HFFc6 (cell line): ENCODE measurements around the gene GRIP1. TPM values are rescaled to one million over a fixed set of nuclear protein-coding genes. Genes with fewer than 3 reads are reported as not detected.
A peak's percentile ranks its signal among the peaks of the same experiment; 100 is the strongest.
"Not testable (repeated sequence)": the region's sequence is repeated elsewhere in the genome, so short reads cannot be mapped to it uniquely, and the experiment has no call there.

ENCODE experiments used
- DNase-seq: peaks from one replicate; pipeline ENCODE4 v3.0.0-alpha.2; 2018
- H3K27ac Mint-ChIP-seq: 2 replicates; pipeline ENCODE4 v1.8.0; 2020; ENCODE audit warnings: mild to moderate bottlenecking, mixed read lengths
- H3K27me3 Mint-ChIP-seq: 2 replicates; pipeline ENCODE4 v1.8.0; 2021; ENCODE audit warnings: mild to moderate bottlenecking, moderate library complexity, mixed read lengths; ENCODE audit not compliant: insufficient read depth
- H3K36me3 Mint-ChIP-seq: 2 replicates; pipeline ENCODE4 v1.8.0; 2021; ENCODE audit warnings: low read depth, mixed read lengths
- H3K4me1 Mint-ChIP-seq: 2 replicates; pipeline ENCODE4 v1.8.0; 2020; ENCODE audit warnings: low read depth, mixed read lengths
- H3K4me3 Mint-ChIP-seq: 2 replicates; pipeline ENCODE4 v1.8.0; 2020; ENCODE audit warnings: mild to moderate bottlenecking, moderate library complexity, mixed read lengths
- H3K9me3 Mint-ChIP-seq: 2 replicates; pipeline ENCODE4 v1.8.0; 2020; ENCODE audit warnings: mild to moderate bottlenecking, mixed read lengths
- total RNA-seq, 6 experiments: library from RNA; stranded (reverse); fragmentation: NEBNext Ultra II Directional; extraction: Animal tissue kit (Norgen Biotek cat#: 25700); gene quantifications; 2 replicates in 1 of 6; 3 replicates in 5 of 6; pipeline ENCODE4 v1.2.3, GENCODE V29; 2021
- TF ChIP-seq, protein P1 (sequence below): fragments of 200-600 bp; sonication (generic); IDR thresholded peaks from 2 replicates; pipeline ENCODE4 v1.5.0; 2021; ENCODE audit warnings: antibody characterized with exemption, mild to moderate bottlenecking

The GRIP1 gene
- total RNA-seq, 6 experiments from 2014 or later = 0.31 to 0.60 TPM; not detected in 4

DNA sequence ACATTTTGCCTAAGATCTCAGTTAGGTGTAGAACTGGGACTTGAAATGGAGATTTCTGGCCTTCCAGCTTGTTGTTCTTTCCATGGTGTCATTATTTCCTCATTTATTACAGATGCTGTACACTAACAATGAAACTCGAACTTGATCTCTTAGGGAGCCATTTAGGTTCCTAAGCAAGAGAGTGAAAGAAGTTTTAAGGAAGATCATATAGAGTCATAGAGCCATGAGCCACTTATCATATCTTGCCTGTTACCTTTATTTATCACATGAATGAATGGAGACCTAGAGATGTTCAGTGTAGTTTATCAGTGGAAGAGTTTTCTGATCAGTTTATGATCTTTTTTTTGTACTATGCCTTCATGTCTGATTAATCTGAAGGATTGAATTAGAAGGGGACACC is 366.7 kb downstream of the GRIP1 start:
- Mint-ChIP-seq H3K4me1 (no peaks in the 10 kb centered on the region), H3K27me3 (no peaks in the 10 kb centered on the region), H3K9me3 (no peaks in the 10 kb centered on the region), H3K36me3 (peaks cover 6% of the 10 kb centered on the region), H3K4me3 (no peak overlapping the region), H3K27ac (no peak overlapping the region)
- no peak for DNase-seq
- TF ChIP-seq, protein P1, sequence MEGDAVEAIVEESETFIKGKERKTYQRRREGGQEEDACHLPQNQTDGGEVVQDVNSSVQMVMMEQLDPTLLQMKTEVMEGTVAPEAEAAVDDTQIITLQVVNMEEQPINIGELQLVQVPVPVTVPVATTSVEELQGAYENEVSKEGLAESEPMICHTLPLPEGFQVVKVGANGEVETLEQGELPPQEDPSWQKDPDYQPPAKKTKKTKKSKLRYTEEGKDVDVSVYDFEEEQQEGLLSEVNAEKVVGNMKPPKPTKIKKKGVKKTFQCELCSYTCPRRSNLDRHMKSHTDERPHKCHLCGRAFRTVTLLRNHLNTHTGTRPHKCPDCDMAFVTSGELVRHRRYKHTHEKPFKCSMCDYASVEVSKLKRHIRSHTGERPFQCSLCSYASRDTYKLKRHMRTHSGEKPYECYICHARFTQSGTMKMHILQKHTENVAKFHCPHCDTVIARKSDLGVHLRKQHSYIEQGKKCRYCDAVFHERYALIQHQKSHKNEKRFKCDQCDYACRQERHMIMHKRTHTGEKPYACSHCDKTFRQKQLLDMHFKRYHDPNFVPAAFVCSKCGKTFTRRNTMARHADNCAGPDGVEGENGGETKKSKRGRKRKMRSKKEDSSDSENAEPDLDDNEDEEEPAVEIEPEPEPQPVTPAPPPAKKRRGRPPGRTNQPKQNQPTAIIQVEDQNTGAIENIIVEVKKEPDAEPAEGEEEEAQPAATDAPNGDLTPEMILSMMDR = no peak

DNA sequence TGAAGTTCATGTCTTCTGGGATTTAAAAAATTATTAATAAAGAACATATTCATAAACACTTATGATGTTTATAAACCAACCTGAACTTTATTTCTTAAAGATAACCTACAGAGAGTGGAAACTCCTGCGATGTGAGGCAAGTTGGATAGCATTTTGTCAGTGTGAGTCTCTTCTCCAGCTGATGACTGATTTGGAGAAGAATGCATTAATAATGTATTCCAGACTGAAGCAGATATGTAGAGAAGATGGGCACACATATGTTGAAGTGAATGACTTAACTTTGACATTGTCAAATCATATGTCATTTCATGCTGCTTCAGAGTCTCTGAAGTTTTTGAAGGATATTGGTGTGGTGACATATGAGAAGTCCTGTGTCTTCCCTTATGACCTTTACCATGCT is 369.3 kb downstream of the GRIP1 start:
- Mint-ChIP-seq H3K27me3 (no peaks in the 10 kb centered on the region), H3K36me3 (peaks cover 6% of the 10 kb centered on the region), H3K4me3 (no peak overlapping the region), H3K9me3 (no peaks in the 10 kb centered on the region), H3K27ac (no peak overlapping the region), H3K4me1 (peaks cover 3% of the 10 kb centered on the region)
- no peak for DNase-seq
- TF ChIP-seq, protein P1 = no peak

DNA sequence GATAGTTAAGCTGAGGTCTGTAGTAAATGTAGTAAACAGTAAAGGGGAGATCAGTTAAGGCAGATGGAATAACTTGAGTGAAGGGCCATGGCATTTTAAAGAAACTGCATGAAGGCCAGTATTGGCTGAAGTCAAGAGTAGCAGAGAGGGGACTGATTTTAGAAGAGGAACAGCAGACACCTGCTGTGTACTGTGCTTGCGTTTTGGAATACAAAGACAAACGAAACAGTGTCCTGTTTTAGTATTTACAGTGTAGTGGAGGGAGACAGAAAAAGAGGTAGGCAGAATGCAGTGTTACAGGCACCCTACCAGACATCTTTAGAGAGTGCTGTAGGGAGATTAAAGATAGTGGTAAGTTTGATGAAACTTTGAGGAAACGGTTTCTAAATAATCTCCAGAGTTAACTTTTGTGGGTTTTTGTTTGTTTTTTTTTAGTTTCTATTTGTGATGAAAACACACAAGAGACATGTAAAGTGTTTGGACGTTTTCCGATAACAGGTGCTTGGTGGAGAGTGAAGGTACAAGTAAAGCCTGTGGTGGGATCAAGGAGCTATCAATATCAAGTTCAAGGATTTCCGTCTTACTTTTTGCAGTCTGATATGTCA is 374.5 kb downstream of the GRIP1 start:
- Mint-ChIP-seq H3K9me3 (no peaks in the 10 kb centered on the region), H3K27me3 (peaks cover 5% of the 10 kb centered on the region), H3K36me3 (no peaks in the 10 kb centered on the region), H3K4me3 (no peak overlapping the region), H3K27ac (no peak overlapping the region), H3K4me1 (peaks cover 42% of the 10 kb centered on the region)
- no peak for DNase-seq
- TF ChIP-seq, protein P1 = no peak

DNA sequence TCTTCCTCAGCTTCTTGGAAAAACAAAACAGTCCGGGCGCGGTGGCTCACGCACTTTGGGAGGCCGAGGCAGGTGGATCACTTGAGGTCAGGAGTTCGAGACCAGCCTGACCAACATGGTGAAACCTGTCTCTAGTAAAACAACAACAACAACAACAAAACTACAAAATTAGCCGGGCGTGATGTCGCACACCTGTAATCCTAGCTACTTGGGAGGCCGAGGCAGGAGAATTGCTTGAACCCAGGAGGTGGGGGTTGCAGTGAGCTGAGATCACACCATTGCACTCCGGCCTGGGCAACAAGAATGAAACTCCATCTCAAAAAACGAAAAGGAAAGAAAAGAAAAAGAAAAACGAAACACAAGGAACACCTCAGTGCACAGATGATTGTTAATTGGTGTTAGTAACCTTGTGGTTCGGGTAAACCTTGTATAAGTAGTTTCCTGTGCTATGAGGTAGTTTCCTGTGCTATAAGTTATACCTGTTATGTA is 375.5 kb downstream of the GRIP1 start:
- not testable (repeated sequence) for H3K36me3 Mint-ChIP-seq, H3K27me3 Mint-ChIP-seq, DNase-seq, H3K9me3 Mint-ChIP-seq
- H3K27ac Mint-ChIP-seq = peak overlapping the region; percentile 40
- H3K4me1 Mint-ChIP-seq = peaks cover 42% of the 10 kb centered on the region
- peak overlapping the region; percentile 98 for H3K4me3 Mint-ChIP-seq

DNA sequence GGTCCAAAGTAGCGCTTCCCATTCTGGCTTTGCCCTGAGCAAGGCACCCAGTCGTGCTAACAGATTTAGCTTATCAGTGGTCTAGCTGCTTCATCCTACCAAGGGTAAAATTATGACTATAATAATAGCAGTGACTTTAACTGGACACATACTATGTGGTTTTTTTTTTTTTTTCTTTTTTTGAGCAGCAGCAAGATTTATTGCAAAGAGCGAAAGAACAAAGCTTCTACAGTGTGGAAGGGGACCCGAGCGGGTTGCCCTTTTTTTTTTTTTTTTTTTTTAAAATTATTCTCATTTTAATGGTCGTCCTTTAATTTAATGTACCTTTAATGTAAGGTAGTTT is 376.1 kb downstream of the GRIP1 start:
- H3K36me3 Mint-ChIP-seq = no peaks in the 10 kb centered on the region
- H3K27me3 Mint-ChIP-seq = peaks cover 11% of the 10 kb centered on the region
- TF ChIP-seq, protein P1 = no peak
- H3K4me1 Mint-ChIP-seq = peaks cover 42% of the 10 kb centered on the region
- H3K27ac Mint-ChIP-seq = peak overlapping the region; percentile 93
- H3K4me3 Mint-ChIP-seq = peak overlapping the region; percentile 98
- H3K9me3 Mint-ChIP-seq = no peaks in the 10 kb centered on the region
- DNase-seq = no peak

DNA sequence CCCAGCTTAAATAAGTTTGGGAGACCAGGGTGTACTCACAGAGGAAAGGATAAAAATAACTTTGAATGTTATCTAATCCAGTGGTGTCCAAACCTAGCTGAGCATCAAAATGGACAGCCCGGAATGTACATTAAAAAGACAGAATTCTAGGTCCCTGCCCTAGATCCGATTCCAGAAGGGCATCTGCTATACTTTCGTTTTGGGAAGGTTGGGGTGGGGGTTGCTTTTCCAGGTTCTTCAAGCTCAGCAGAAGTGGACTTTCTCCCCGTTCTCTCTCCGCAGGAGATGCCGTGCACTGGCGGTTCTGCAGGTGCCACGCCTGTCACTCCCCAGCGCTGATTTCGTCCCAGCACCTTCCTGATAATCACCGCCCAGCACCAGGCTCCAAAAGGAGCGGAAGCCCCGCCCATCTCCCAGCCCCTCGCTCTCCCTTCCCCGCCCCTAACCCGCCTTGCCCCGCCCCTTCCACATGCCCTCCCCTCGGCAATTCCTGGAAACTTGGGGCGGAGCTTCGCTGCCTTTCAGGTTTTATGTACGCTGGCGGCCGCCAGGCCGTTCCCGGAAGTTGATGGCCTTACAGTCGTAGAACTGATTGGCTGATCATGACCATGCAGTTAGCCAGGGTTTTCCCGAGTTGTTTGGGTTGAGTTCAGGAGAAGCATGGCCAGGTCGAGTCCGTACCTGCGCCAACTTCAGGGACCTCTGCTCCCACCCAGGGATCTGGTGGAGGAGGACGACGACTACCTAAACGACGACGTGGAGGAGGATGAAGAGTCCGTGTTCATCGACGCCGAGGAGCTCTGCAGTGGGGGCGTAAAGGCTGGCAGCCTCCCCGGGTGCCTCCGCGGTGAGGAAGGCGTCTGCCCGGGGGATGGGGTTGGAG is 376.7 kb downstream of the GRIP1 start, which contains the start of gene HELB:
Gene HELB, plus strand, starts transcription at position 550 of the 883 bp plus-strand sequence. Its CDS starts 111 bp downstream, at position 661.
- peaks cover 42% of the 10 kb centered on the region for H3K4me1 Mint-ChIP-seq
- TF ChIP-seq, protein P1 = no peak
- peak within 1 kb of the TSS; percentile 93 for H3K27ac Mint-ChIP-seq
- H3K36me3 Mint-ChIP-seq = no peaks in the 10 kb centered on the region
- peaks cover 11% of the 10 kb centered on the region for H3K27me3 Mint-ChIP-seq
- H3K4me3 Mint-ChIP-seq = peak within 1 kb of the TSS; percentile 98
- H3K9me3 Mint-ChIP-seq = no peaks in the 10 kb centered on the region
- peak; percentile 93 for DNase-seq
